DND-41 (cell line): ENCODE results near the gene CFB.
"Not testable (repeated sequence)": the region's sequence is repeated elsewhere in the genome, so short reads cannot be mapped to it uniquely, and the experiment has no call there.

Experiments used
- ATAC-seq: fragments of 200-7000 bp; cut with Tn5 transposase; 3 replicates; pipeline ENCODE4 v1.9.1; 2021; ENCODE audit warnings: low read depth; ENCODE audit not compliant: insufficient read depth
- DNase-seq: peaks from one replicate; pipeline ENCODE4 v3.0.0-alpha.2; 2020
- H2AFZ ChIP-seq: 2 replicates; pipeline ENCODE4 v1.6.0; 2012; ENCODE audit warnings: low read depth, low read length
- H3K27ac ChIP-seq: 2 replicates; pipeline ENCODE4 v1.5.1; 2012; ENCODE audit warnings: low read length, inconsistent platforms
- H3K27me3 ChIP-seq: fragments of 200-600 bp; sonication (generic); 2 replicates; pipeline ENCODE4 v1.6.0; 2012; ENCODE audit warnings: low read length, mild to moderate bottlenecking, inconsistent platforms; ENCODE audit not compliant: insufficient read depth, poor library complexity
- H3K36me3 ChIP-seq: 2 replicates; pipeline ENCODE4 v1.5.1; 2012; ENCODE audit warnings: low read length, inconsistent platforms; ENCODE audit not compliant: insufficient read depth
- H3K4me1 ChIP-seq: 2 replicates; pipeline ENCODE4 v1.5.1; 2012; ENCODE audit warnings: mild to moderate bottlenecking, low read length; ENCODE audit not compliant: insufficient read depth
- H3K4me2 ChIP-seq: 2 replicates; pipeline ENCODE4 v1.6.0; 2012; ENCODE audit warnings: mild to moderate bottlenecking, moderate library complexity, low read length, inconsistent platforms; ENCODE audit not compliant: insufficient read depth
- H3K4me3 ChIP-seq, 2 experiments: fragments of 200-600 bp in 1 of 2; shearing (Covaris generic) in 1 of 2; 2 replicates each; pipeline ENCODE4 v1.5.1; 2012 to 2016; ENCODE audit warnings: inconsistent platforms in 2 of 2, low read length in 2 of 2, mild to moderate bottlenecking in 2 of 2, low read depth in 1 of 2, moderate library complexity in 1 of 2
- H3K79me2 ChIP-seq: 2 replicates; pipeline ENCODE4 v1.6.0; 2012; ENCODE audit warnings: low read length, inconsistent platforms; ENCODE audit not compliant: insufficient read depth
- H3K9ac ChIP-seq: 2 replicates; pipeline ENCODE4 v1.6.0; 2012; ENCODE audit warnings: low read depth, mild to moderate bottlenecking, inconsistent platforms, low read length, moderate library complexity
- H3K9me3 ChIP-seq: 2 replicates; pipeline ENCODE4 v1.5.1; 2012; ENCODE audit warnings: low read length, moderate library complexity, mild to moderate bottlenecking, inconsistent platforms; ENCODE audit not compliant: insufficient read depth, severe bottlenecking
- H4K20me1 ChIP-seq: 2 replicates; pipeline ENCODE4 v1.6.0; 2012; ENCODE audit warnings: low read length; ENCODE audit not compliant: insufficient read depth

CFB gene

DNA sequence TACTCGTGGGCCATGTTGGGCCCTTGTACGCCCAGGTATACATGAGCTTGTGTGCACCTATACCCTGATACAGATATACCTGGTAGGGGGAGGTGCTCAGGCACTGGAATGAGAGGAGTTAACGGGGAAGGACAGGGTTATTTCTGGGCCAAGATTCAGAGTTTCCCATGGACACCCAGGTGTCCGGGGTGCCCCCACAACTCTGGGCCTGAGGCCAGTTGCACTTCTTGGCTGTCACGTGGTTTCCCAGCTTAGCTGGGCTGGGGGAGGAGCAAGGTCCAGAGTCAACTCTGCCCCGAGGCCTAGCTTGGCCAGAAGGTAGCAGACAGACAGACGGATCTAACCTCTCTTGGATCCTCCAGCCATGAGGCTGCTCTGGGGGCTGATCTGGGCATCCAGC, 35.8 kb downstream of the CFB start, which contains the start of gene C4A:
Gene C4A (plus strand): TSS at position 314 of the 400 bp plus-strand sequence. CDS start 51 bp downstream, at position 365.
- ATAC-seq, H3K9me3 ChIP-seq, H3K4me1 ChIP-seq, H3K36me3 ChIP-seq, H3K4me2 ChIP-seq, H3K27ac ChIP-seq, DNase-seq, H3K4me3 ChIP-seq, H4K20me1 ChIP-seq, H3K9ac ChIP-seq, H3K79me2 ChIP-seq, H2AFZ ChIP-seq, H3K27me3 ChIP-seq: not testable (repeated sequence)

GRCh38 chr6:31989363-31989762, 43.5 kb downstream of the CFB start:
- H3K4me3 ChIP-seq, H3K27me3 ChIP-seq, H3K4me2 ChIP-seq, H2AFZ ChIP-seq, ATAC-seq, H4K20me1 ChIP-seq, H3K36me3 ChIP-seq, H3K9me3 ChIP-seq, DNase-seq, H3K4me1 ChIP-seq, H3K79me2 ChIP-seq, H3K27ac ChIP-seq, H3K9ac ChIP-seq: not testable (repeated sequence)

GRCh38 chr6:31994421-31994820, 48.5 kb downstream of the CFB start:
- not testable (repeated sequence) for H3K9ac ChIP-seq, H3K27me3 ChIP-seq, DNase-seq, H4K20me1 ChIP-seq, H3K4me2 ChIP-seq, H3K9me3 ChIP-seq, H3K4me3 ChIP-seq, H2AFZ ChIP-seq, H3K27ac ChIP-seq, H3K4me1 ChIP-seq, H3K79me2 ChIP-seq, ATAC-seq, H3K36me3 ChIP-seq

GRCh38 chr6:31996385-31996784, 50.5 kb downstream of the CFB start:
- ATAC-seq, H3K27ac ChIP-seq, H4K20me1 ChIP-seq, H2AFZ ChIP-seq, H3K4me1 ChIP-seq, H3K36me3 ChIP-seq, H3K4me2 ChIP-seq, H3K79me2 ChIP-seq, H3K4me3 ChIP-seq, DNase-seq, H3K27me3 ChIP-seq, H3K9ac ChIP-seq, H3K9me3 ChIP-seq: not testable (repeated sequence)
